HepG2 (cell line): Measurements from ENCODE around the gene TCERG1L. TPM values are rescaled to one million over a fixed set of nuclear protein-coding genes. Genes with fewer than 3 reads are reported as not detected.

ENCODE experiments used
- ATAC-seq: fragments of 200-7000 bp; cut with Tn5 transposase; 3 replicates; pipeline ENCODE4 v1.9.1; 2020; ENCODE audit warnings: mild to moderate bottlenecking, moderate library complexity
- BruUV-seq: library from RNA; stranded (reverse); fragments of 400-500 nt; replicated peaks from 2 replicates; lab custom pipeline; 2021; lab: Mats Ljungman, UMichigan
- CTCF ChIA-PET: fragments of 300-600 bp; formaldehyde crosslinking; extraction: SDS; loops from one replicate; lab custom pipeline; 2021; ENCODE audit warnings: low total read pairs, inconsistent platforms, low intra/inter-chr PET ratio; lab: Yijun Ruan, JAX
- POLR2A ChIA-PET: fragments of 350-600 bp; sonication (Branson Sonifier 250); formaldehyde crosslinking; loops from one replicate; lab custom pipeline; 2020; ENCODE audit warnings: antibody characterized with exemption, inconsistent platforms; lab: Yijun Ruan, JAX
- DNase-seq: peaks from one replicate; pipeline ENCODE4 v3.0.0-alpha.2; 2015; ENCODE audit warnings: low spot score
- FAIRE-seq: peaks from 3 replicates; lab custom pipeline; 2011; peaks lifted over from hg19 to GRCh38; lab: Jason Lieb, UNC
- H2AFZ ChIP-seq: one replicate; pipeline ENCODE4 v1.6.1; 2011; ENCODE audit warnings: low read length, inconsistent platforms
- H3K27ac ChIP-seq: fragments of 300-600 bp; 3 replicates; pipeline ENCODE4 v1.8.0; 2011; ENCODE audit warnings: mixed run types, mild to moderate bottlenecking, mixed read lengths, low read length, inconsistent platforms; ENCODE audit not compliant: insufficient read depth; ENCODE audit errors: extremely low read length
- H3K27me3 ChIP-seq, 2 experiments: fragments of 200-600 bp in 1 of 2; 2 replicates in 1 of 2; 3 replicates in 1 of 2; pipeline versions ENCODE4 v1.6.0 to v1.8.0; 2011; ENCODE audit warnings: low read length in 2 of 2, mild to moderate bottlenecking in 2 of 2, moderate library complexity in 2 of 2, inconsistent platforms in 1 of 2; ENCODE audit not compliant: insufficient read depth in 2 of 2, control insufficient read depth in 1 of 2
- H3K36me3 ChIP-seq, 2 experiments: fragments of 200-600 bp in 1 of 2; replicated peaks in 1 of 2; 2 replicates in 1 of 2; 3 replicates in 1 of 2; pipeline versions ENCODE4 v1.5.1 to v1.8.0; 2011; ENCODE audit warnings: low read length in 2 of 2, inconsistent platforms in 1 of 2; ENCODE audit not compliant: insufficient read depth in 2 of 2, control insufficient read depth in 1 of 2
- H3K4me1 ChIP-seq: 2 replicates; pipeline ENCODE4 v1.5.1; 2012; ENCODE audit warnings: low read length, inconsistent platforms; ENCODE audit not compliant: insufficient read depth
- H3K4me2 ChIP-seq: 2 replicates; pipeline ENCODE4 v1.6.0; 2011; ENCODE audit warnings: low read depth, low read length, inconsistent platforms
- H3K4me3 ChIP-seq, 3 experiments: fragments of 200-600 bp in 1 of 3; sonication (generic), shearing (Covaris generic) in 1 of 3; replicated peaks in 1 of 3; 2 replicates each; pipeline ENCODE4 v1.5.1; 2011 to 2016; ENCODE audit warnings: low read length in 3 of 3, inconsistent platforms in 2 of 3, low read depth in 2 of 3, mild to moderate bottlenecking in 2 of 3, control low read depth in 1 of 3, mixed read lengths in 1 of 3; ENCODE audit not compliant: insufficient read depth in 1 of 3
- H3K79me2 ChIP-seq: one replicate; pipeline ENCODE4 v1.6.1; 2011; ENCODE audit warnings: low read length, inconsistent platforms; ENCODE audit not compliant: insufficient read depth
- H3K9ac ChIP-seq: 2 replicates; pipeline ENCODE4 v1.6.0; 2011; ENCODE audit warnings: mild to moderate bottlenecking, low read depth, low read length, inconsistent platforms; ENCODE audit not compliant: insufficient read depth
- H3K9me3 ChIP-seq: 2 replicates; pipeline ENCODE4 v1.5.1; 2012; ENCODE audit warnings: mild to moderate bottlenecking, low read length
- H4K20me1 ChIP-seq: 2 replicates; pipeline ENCODE4 v1.6.0; 2011; ENCODE audit warnings: inconsistent platforms, mild to moderate bottlenecking, low read length, moderate library complexity; ENCODE audit not compliant: insufficient read depth
- ETS1 ChIP-seq: sonication (generic); formaldehyde crosslinking; IDR thresholded peaks from 2 replicates; pipeline ENCODE4 v1.4.0; 2020; ENCODE audit warnings: missing genetic modification reagents
- GATA4 ChIP-seq: sonication (generic); IDR thresholded peaks from 2 replicates; pipeline ENCODE4 v1.6.1; 2016; ENCODE audit warnings: antibody characterized with exemption, low read depth, borderline replicate concordance
- HNRNPLL ChIP-seq: fragments of 200-400 bp; formaldehyde crosslinking; IDR thresholded peaks from 2 replicates; pipeline ENCODE4 v1.6.1; 2017; ENCODE audit warnings: mild to moderate bottlenecking, low read depth, low read length; ENCODE audit not compliant: poor library complexity, severe bottlenecking
- POLR2A ChIP-seq, 2 experiments: IDR thresholded peaks; 2 replicates each; pipeline ENCODE4 v1.6.1; 2011; ENCODE audit warnings: low read depth in 2 of 2, low read length in 2 of 2, mild to moderate bottlenecking in 1 of 2, moderate library complexity in 1 of 2; ENCODE audit not compliant: insufficient read depth in 1 of 2
- REL ChIP-seq: sonication (generic); formaldehyde crosslinking; conservative IDR thresholded peaks from 2 replicates; pipeline ENCODE4 v1.8.0; 2022; ENCODE audit warnings: mild to moderate bottlenecking, missing genetic modification reagents, moderate library complexity
- RFX5 ChIP-seq: IDR thresholded peaks from 2 replicates; pipeline ENCODE4 v1.6.1; 2011; ENCODE audit warnings: low read depth, low read length, improper control_type of control experiment
- SKIL ChIP-seq: sonication (generic); formaldehyde crosslinking; IDR thresholded peaks from 2 replicates; pipeline ENCODE4 v1.8.0; 2022; ENCODE audit warnings: missing genetic modification reagents, mild to moderate bottlenecking, moderate library complexity, borderline replicate concordance
- TFAP4 ChIP-seq: sonication (generic); IDR thresholded peaks from 2 replicates; pipeline ENCODE4 v1.6.1; 2016; ENCODE audit warnings: low read depth, borderline replicate concordance
- ZNF33B ChIP-seq: sonication (generic); formaldehyde crosslinking; IDR thresholded peaks from 2 replicates; pipeline ENCODE4 v1.5.1; 2020; ENCODE audit warnings: mild to moderate bottlenecking, missing genetic modification reagents
- ZNF543 ChIP-seq: sonication (generic); formaldehyde crosslinking; IDR thresholded peaks from 2 replicates; pipeline ENCODE4 v1.4.0; 2020; ENCODE audit warnings: mild to moderate bottlenecking, missing genetic modification reagents
- ZNF577 ChIP-seq: sonication (generic); formaldehyde crosslinking; IDR thresholded peaks from 2 replicates; pipeline ENCODE4 v1.4.0; 2020; ENCODE audit warnings: mild to moderate bottlenecking, low read depth, missing genetic modification reagents, borderline replicate concordance
- ZNF768 ChIP-seq: sonication (generic); formaldehyde crosslinking; IDR thresholded peaks from 2 replicates; pipeline ENCODE4 v1.4.0; 2020; ENCODE audit warnings: missing genetic modification reagents
- ZNF777 ChIP-seq: sonication (generic); formaldehyde crosslinking; IDR thresholded peaks from 2 replicates; pipeline ENCODE4 v1.4.0; 2020; ENCODE audit warnings: missing genetic modification reagents
- WGBS: methylation state at CpG from one replicate; pipeline ENCODE4 v1.1.6; 2017; ENCODE audit warnings: low lambda C conversion rate; 5-methylcytosine and 5-hydroxymethylcytosine counted together
- in situ Hi-C: cut with HindIII; loops from 2 replicates; pipeline ENCODE4 v1.10.0; 2017; ENCODE audit warnings: low pct_unique_long_range_greater_than_20kb; ENCODE audit not compliant: extremely low pct_ligation_motif_present
- intact Hi-C: fragments of 100-400 bp; cut with micrococcal nuclease; formaldehyde crosslinking; loops from one replicate; pipeline ENCODE4 v1.10.0; 2022; ENCODE audit not compliant: unreplicated experiment
- polyA plus RNA-seq, 8 experiments: library from polyadenylated mRNA; depleted of rRNA in 3 of 8; stranded (reverse) in 7 of 8; unstranded in 1 of 8; fragments of >200 nt; fragmentation: Illumina TruSeq in 4 of 8; extraction: Trizol in 4 of 8; gene quantifications; 2 replicates each; pipeline versions ENCODE4 v1.2.1 to v1.2.3, GENCODE V29; 2011 to 2016; ENCODE audit warnings: low read depth in 4 of 8, missing spikeins in 1 of 8, mixed read lengths in 1 of 8; ENCODE audit not compliant: insufficient read depth in 1 of 8
- total RNA-seq, 5 experiments: library from RNA; depleted of rRNA; stranded (reverse); fragments of >200 nt; fragmentation: Illumina TruSeq; extraction: Trizol; gene quantifications; 2 replicates each; pipeline ENCODE4 v1.2.3, GENCODE V29; 2016; ENCODE audit warnings: low read depth in 1 of 5

TCERG1L gene
- total and polyA plus RNA-seq, 2 of the 13 experiments (the other 11 are each of a cell fraction or from before 2014, with no cell fraction given) = not detected

- Histone ChIP-seq H2AFZ (no peak overlapping the region), H3K9me3 (no peaks in the 10 kb centered on the region), H3K27me3 (peaks cover 5 to 18% of the 10 kb centered on the region in 2 experiments; a peak in 2 of 5 replicates), H4K20me1 (no peaks in the 10 kb centered on the region), H3K4me1 (no peaks in the 10 kb centered on the region), H3K36me3 (no peaks in the 10 kb centered on the region), H3K79me2 (no peaks in the 10 kb centered on the region), H3K4me2 (no peak overlapping the region), H3K4me3 (no peak overlapping the region), H3K9ac (no peak overlapping the region), H3K27ac (no peak overlapping the region)
- CTCF ChIA-PET = no interaction called here
- POLR2A ChIA-PET = no interaction called here
- DNase-seq (no peak), FAIRE-seq (no peak), ATAC-seq (no peak)
- BruUV-seq = no TSS peak
- in situ Hi-C loops = no loop called here
- no peak for TF ChIP-seq ETS1 (CRISPR knock-in tag)
- no peak for TF ChIP-seq HNRNPLL
- TF ChIP-seq POLR2A (IDR thresholded peaks at IDR 0.05; ENCODE audit: insufficient read depth in 1 of 2, low read depth in 2 of 2, low read length in 2 of 2) = no peak
- no peak for TF ChIP-seq REL (CRISPR knock-in tag)
- TF ChIP-seq ZNF768 (CRISPR knock-in tag) = no peak
- no peak for TF ChIP-seq SKIL
- no peak for TF ChIP-seq ZNF33B
- no peak for TF ChIP-seq GATA4
- TF ChIP-seq ZNF777 (CRISPR knock-in tag) = no peak
- TF ChIP-seq ZNF577 (CRISPR knock-in tag) = no peak
- no peak for TF ChIP-seq RFX5
- TF ChIP-seq ZNF543 (CRISPR knock-in tag) = no peak
- TF ChIP-seq TFAP4 = no peak
- 0% methylated on average over 2 of the region's 15 CpGs for WGBS
- intact Hi-C loops = no loop called here
Observed at GRCh38 chr10:131272897-131273451, 38.5 kb downstream of the TCERG1L start.
